ENCODE results near the gene NRN1. TPM values are rescaled to one million over a fixed set of nuclear protein-coding genes. Genes with fewer than 3 reads are reported as not detected.

Gene NRN1
- total and polyA plus RNA-seq, 2 donors (not counting 3 experiments of a cell fraction or from before 2014, with no cell fraction given), result 12.8 to 26.2 TPM

DNA sequence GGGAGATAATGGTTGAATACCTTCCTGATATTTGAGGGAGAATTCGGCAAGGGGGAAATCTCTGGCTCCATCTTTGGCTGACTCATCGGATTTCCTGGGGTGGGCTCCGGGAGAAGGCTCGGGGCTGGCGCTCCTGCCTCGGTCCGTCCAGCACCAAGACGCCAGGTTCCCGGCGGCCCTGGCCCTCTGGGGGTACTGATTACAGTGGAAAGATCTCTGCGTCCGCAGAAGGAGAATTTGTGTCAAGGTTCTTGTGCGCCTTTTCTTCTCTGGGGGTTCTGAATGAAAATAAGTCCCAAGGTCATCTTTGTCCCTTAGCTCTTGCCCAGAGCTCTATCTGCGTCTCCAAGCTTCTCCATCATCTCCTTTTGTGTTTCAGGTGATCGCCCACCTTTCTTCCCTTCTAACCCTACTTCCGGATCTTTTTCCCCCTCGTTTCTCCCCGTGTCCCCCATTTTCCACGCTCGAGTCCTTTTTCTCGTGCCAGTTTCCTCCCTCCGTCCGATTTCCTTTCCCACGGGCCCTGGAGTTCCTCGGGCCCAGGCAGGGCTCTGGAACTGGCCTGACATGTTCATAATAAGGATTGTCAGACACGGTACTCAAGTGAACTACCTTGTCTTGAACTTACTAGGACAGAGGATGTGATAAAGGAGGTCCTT lies 11.6 kb downstream of the NRN1 start:
- no peak overlapping the region for H2AFZ ChIP-seq (ENCODE audit: low read depth, low read length)
- no peaks in the 10 kb centered on the region for H3K79me2 ChIP-seq (ENCODE audit: control insufficient read depth, insufficient read depth, low read length)
- no peak overlapping the region for H3K27ac ChIP-seq (ENCODE audit: insufficient read depth, low read depth, low read length)
- H3K36me3 ChIP-seq (ENCODE audit: control insufficient read depth in 2 of 2, extremely low read depth in 1 of 2, insufficient read depth in 2 of 2, low read length in 2 of 2), result no peaks in the 10 kb centered on the region
- H4K20me1 ChIP-seq (replicated peaks; ENCODE audit: control insufficient read depth, extremely low read depth, insufficient read depth, low read length), result no peaks in the 10 kb centered on the region
- FAIRE-seq (no peak), DNase-seq (ENCODE audit: low read depth, low spot score) (no peak)
- BruUV-seq (replicated peaks), result no TSS peak
- no peak overlapping the region for H3K4me3 ChIP-seq (replicated peaks in 1 of 3; ENCODE audit: insufficient read depth in 1 of 3, low read depth in 1 of 3, low read length in 3 of 3)
- TF ChIP-seq, protein P1, sequence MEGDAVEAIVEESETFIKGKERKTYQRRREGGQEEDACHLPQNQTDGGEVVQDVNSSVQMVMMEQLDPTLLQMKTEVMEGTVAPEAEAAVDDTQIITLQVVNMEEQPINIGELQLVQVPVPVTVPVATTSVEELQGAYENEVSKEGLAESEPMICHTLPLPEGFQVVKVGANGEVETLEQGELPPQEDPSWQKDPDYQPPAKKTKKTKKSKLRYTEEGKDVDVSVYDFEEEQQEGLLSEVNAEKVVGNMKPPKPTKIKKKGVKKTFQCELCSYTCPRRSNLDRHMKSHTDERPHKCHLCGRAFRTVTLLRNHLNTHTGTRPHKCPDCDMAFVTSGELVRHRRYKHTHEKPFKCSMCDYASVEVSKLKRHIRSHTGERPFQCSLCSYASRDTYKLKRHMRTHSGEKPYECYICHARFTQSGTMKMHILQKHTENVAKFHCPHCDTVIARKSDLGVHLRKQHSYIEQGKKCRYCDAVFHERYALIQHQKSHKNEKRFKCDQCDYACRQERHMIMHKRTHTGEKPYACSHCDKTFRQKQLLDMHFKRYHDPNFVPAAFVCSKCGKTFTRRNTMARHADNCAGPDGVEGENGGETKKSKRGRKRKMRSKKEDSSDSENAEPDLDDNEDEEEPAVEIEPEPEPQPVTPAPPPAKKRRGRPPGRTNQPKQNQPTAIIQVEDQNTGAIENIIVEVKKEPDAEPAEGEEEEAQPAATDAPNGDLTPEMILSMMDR (IDR thresholded peaks at IDR 0.05; ENCODE audit: extremely low read depth in 1 of 2, insufficient read depth in 1 of 2, low read depth in 1 of 2, low read length in 2 of 2), result no peak
- TF ChIP-seq EZH2 (IDR thresholded peaks at IDR 0.05; ENCODE audit: borderline replicate concordance, low read depth, low read length, severe bottlenecking) (no peak), POLR2A (IDR thresholded peaks at IDR 0.05; ENCODE audit: low read depth, low read length) (no peak), GATA2 (IDR thresholded peaks at IDR 0.05; ENCODE audit: insufficient read depth, insufficient read length, low read depth, low read length) (no peak), FOS (IDR thresholded peaks at IDR 0.05; ENCODE audit: borderline replicate concordance, insufficient read depth, low read length) (no peak)
- ChIA-PET POLR2A (no interaction called here), CTCF (interaction anchor here (0.6 to 2.1 kb wide), 6 partner anchors 9 to 891 kb away, joined by 3 to 11 read pairs (median 7); partner anchors contain the start of gene NRN1)
- intact Hi-C loops (cut with micrococcal nuclease), result no loop called here
- H3K9me3 ChIP-seq (replicated peaks; ENCODE audit: control insufficient read depth, insufficient read depth, low read length), result no peaks in the 10 kb centered on the region
- dilution Hi-C loops (cut with MboI; ENCODE audit: extremely low pct_ligation_motif_present, low sequenced_read_pairs), result no loop called here
- H3K4me2 ChIP-seq (ENCODE audit: insufficient read depth, low read length), result no peak overlapping the region
- no peak overlapping the region for H3K9ac ChIP-seq (replicated peaks; ENCODE audit: extremely low read depth, insufficient read depth, low read length)
- H3K27me3 ChIP-seq (ENCODE audit: control insufficient read depth in 2 of 2, insufficient read depth in 2 of 2, low read length in 2 of 2), result peaks cover 34 to 67% of the 10 kb centered on the region in 2 experiments
- peaks cover 9% of the 10 kb centered on the region for H3K4me1 ChIP-seq (ENCODE audit: control insufficient read depth, extremely low read depth, insufficient read depth, low read length)
- no peaks in the 10 kb centered on the region for H3K9me1 ChIP-seq (replicated peaks; ENCODE audit: control insufficient read depth, extremely low read depth, insufficient read depth, low read length)

Data from endothelial cell of umbilical vein (primary cell).